Measurements from ENCODE around the gene GUCA2A. TPM values are rescaled to one million over a fixed set of nuclear protein-coding genes. Genes with fewer than 3 reads are reported as not detected.

The GUCA2A gene
- total and polyA plus RNA-seq, 8 donors: 0.30 to 0.87 (median 0.44) TPM; not detected in 2

- no peak for ATAC-seq
- no peak for TF ChIP-seq CTCF (IDR thresholded peaks at IDR 0.05)
- Histone ChIP-seq H3K36me3 (peaks cover 0 to 16% of the 10 kb centered on the region in 2 donors), H3K27me3 (no peaks in the 10 kb centered on the region), H3K4me1 (peaks cover 29 to 39% of the 10 kb centered on the region in 2 donors), H3K4me3 (no peak overlapping the region), H3K27ac (peak overlapping the region in 1 of 2 donors; percentile 15), H3K9me3 (no peaks in the 10 kb centered on the region)
- intact Hi-C loops (cut with DNase I): no loop called here
- DNase-seq: no peak
Observed at GRCh38 chr1:42178249-42178648, 13.7 kb upstream of the GUCA2A start.

GRCh38 chr1:42177541-42177981 is 13.0 kb upstream of the GUCA2A start:
- peak; percentile 71 to 94 (median 84) for DNase-seq
- Histone ChIP-seq H3K4me1 (peaks cover 29 to 45% of the 10 kb centered on the region in 2 donors), H3K36me3 (peaks cover 0 to 16% of the 10 kb centered on the region in 2 donors), H3K4me3 (no peak overlapping the region), H3K27me3 (no peaks in the 10 kb centered on the region), H3K9me3 (no peaks in the 10 kb centered on the region), H3K27ac (peak overlapping the region; percentile 15 to 30)
- ATAC-seq: peak; percentile 78
- TF ChIP-seq CTCF (IDR thresholded peaks at IDR 0.05): no peak
- intact Hi-C loops (cut with DNase I): no loop called here

DNA sequence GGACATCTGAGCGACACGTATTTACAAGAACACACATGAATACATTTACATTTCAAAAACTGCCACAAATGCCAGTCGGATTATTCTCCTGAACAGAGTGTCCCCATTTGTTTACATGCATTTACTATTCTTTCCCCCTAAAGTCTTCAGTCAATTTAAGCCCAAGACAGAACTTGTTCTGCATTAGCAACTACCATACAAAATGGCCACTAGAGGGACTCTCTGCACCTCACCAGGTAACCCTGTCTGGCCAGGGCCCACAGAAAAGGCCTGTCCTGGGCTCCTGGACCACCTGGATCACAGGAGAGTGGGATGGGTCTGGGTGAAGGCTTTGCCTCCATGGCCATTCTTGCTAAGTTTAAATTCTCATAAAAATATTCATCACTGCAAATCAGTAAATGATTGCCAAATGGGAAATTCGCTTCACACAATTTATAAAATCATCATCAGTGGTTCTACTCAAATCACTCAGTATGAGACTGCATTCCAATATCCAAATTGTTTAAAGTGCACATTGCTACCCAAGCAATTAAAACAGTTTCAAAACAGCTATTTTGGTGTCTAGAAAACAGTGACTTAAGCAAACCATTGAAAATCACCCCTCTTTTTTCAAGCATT is 12.5 kb upstream of the GUCA2A start:
- intact Hi-C loops (cut with DNase I): no loop called here
- no peaks in the 10 kb centered on the region for H3K9me3 ChIP-seq
- peak; percentile 68 for ATAC-seq
- peak overlapping the region in 1 of 2 donors; percentile 30 for H3K27ac ChIP-seq
- peak; percentile 51 to 62 for TF ChIP-seq CTCF (IDR thresholded peaks at IDR 0.05)
- H3K27me3 ChIP-seq: no peaks in the 10 kb centered on the region
- H3K4me1 ChIP-seq: peaks cover 30 to 46% of the 10 kb centered on the region in 2 donors
- H3K36me3 ChIP-seq: peaks cover 0 to 16% of the 10 kb centered on the region in 2 donors
- no peak overlapping the region for H3K4me3 ChIP-seq
- DNase-seq: peak in 1 of 4 donors; percentile 64

GRCh38 chr1:42175314-42176054 is 10.9 kb upstream of the GUCA2A start:
- Histone ChIP-seq H3K9me3 (no peaks in the 10 kb centered on the region), H3K27me3 (no peaks in the 10 kb centered on the region), H3K4me3 (no peak overlapping the region), H3K4me1 (peaks cover 33 to 59% of the 10 kb centered on the region in 2 donors), H3K36me3 (peaks cover 0 to 16% of the 10 kb centered on the region in 2 donors), H3K27ac (no peak overlapping the region)
- ATAC-seq (no peak), DNase-seq (no peak)
- no peak for TF ChIP-seq CTCF (IDR thresholded peaks at IDR 0.05)
- intact Hi-C loops (cut with DNase I): no loop called here

All from left lung (tissue), 10 donors.